Uterus (tissue), 4 donors: ENCODE measurements around the gene PPFIBP2. TPM values are rescaled to one million over a fixed set of nuclear protein-coding genes. Genes with fewer than 3 reads are reported as not detected.

ENCODE experiments used
- DNase-seq, 2 donors: peaks; one replicate each; pipeline ENCODE4 v3.0.0-alpha.2; 2019 to 2020
- H3K27ac ChIP-seq, 2 donors: fragments of 200-600 bp; sonication (generic); 1 replicate in 1 of 2; 2 replicates in 1 of 2; pipeline ENCODE4 v1.5.1; 2016 to 2018
- H3K27me3 ChIP-seq, 2 donors: fragments of 200-600 bp; sonication (generic); one replicate each; pipeline ENCODE4 v1.5.1; 2018 to 2019; ENCODE audit warnings: control low read depth in 1 of 2
- H3K36me3 ChIP-seq, 2 donors: fragments of 200-600 bp; sonication (generic); one replicate each; pipeline ENCODE4 v1.5.1; 2019; ENCODE audit warnings: control low read depth in 1 of 2
- H3K4me1 ChIP-seq, 2 donors: fragments of 200-600 bp; sonication (generic); one replicate each; pipeline ENCODE4 v1.5.1; 2018 to 2019; ENCODE audit warnings: control low read depth in 1 of 2
- H3K4me3 ChIP-seq, 2 donors: fragments of 200-600 bp; sonication (generic); 1 replicate in 1 of 2; 2 replicates in 1 of 2; pipeline ENCODE4 v1.5.1; 2018 to 2019; ENCODE audit warnings: mild to moderate bottlenecking in 1 of 2
- H3K9me3 ChIP-seq, 2 donors: fragments of 200-600 bp; sonication (generic); one replicate each; pipeline ENCODE4 v1.5.1; 2019; ENCODE audit warnings: control low read depth in 1 of 2
- POLR2A ChIP-seq, 2 donors: fragments of 450-650 bp; IDR thresholded peaks; one replicate each; pipeline ENCODE4 v1.6.1; 2016; ENCODE audit warnings: antibody characterized with exemption in 2 of 2, mild to moderate bottlenecking in 1 of 2, moderate library complexity in 1 of 2
- intact Hi-C: fragments of 100-400 bp; cut with DNase I; formaldehyde crosslinking; loops from one replicate; pipeline ENCODE4 v1.15.1; 2023; ENCODE audit warnings: low total_unique reads
- total RNA-seq, 4 donors: library from RNA; depleted of rRNA in 3 of 4; stranded (reverse); fragments of >200 nt in 3 of 4; gene quantifications; one replicate each; pipeline versions ENCODE4 v1.1.0 to v1.2.4, GENCODE V29; 2014 to 2023
- TF ChIP-seq, protein P1 (sequence below), 4 experiments: fragments of 200-600 bp in 2 of 4; fragments of 450-650 bp in 2 of 4; sonication (generic) in 2 of 4; IDR thresholded peaks; one replicate each; pipeline ENCODE4 v1.5.1; 2016 to 2019; ENCODE audit warnings: antibody characterized with exemption in 4 of 4, mild to moderate bottlenecking in 2 of 4, moderate library complexity in 1 of 4
- donor health status: DM: yes; HTN: yes; CAD: no.

The PPFIBP2 gene
- total RNA-seq, 4 donors from 2014 or later: 2.1 to 36.2 (median 15.2) TPM

DNA sequence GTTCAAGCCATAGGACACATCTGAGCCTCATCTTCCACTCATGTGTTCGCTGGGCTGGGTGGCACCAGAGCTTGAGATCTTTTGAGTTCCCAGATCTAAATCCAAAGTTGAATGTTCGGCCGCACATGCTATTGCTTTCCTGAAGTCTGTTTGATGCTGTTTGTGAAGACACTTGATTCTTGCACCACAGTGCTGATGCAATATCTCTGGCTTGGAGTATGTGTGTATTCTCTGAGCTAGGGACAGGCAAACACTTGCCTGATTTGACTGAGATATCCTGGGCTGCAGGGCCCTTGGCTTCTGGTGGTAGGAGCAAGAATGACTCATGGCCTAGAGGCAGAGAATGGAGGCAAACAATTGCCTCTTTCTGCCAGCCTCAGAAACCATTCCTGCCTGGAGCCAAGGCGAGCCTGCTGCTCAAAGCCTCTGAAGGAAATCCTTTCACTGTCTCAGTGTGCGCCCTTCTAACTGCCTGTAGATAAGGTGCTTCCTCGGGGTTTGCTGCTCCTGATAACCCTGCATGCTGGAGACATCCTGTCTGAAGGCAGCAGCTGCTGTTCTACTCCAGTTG is 86.5 kb downstream of the PPFIBP2 start:
- Histone ChIP-seq H3K27ac (no peak overlapping the region), H3K27me3 (no peaks in the 10 kb centered on the region), H3K9me3 (no peaks in the 10 kb centered on the region), H3K4me3 (no peak overlapping the region), H3K36me3 (no peaks in the 10 kb centered on the region), H3K4me1 (no peaks in the 10 kb centered on the region)
- TF ChIP-seq, protein P1, sequence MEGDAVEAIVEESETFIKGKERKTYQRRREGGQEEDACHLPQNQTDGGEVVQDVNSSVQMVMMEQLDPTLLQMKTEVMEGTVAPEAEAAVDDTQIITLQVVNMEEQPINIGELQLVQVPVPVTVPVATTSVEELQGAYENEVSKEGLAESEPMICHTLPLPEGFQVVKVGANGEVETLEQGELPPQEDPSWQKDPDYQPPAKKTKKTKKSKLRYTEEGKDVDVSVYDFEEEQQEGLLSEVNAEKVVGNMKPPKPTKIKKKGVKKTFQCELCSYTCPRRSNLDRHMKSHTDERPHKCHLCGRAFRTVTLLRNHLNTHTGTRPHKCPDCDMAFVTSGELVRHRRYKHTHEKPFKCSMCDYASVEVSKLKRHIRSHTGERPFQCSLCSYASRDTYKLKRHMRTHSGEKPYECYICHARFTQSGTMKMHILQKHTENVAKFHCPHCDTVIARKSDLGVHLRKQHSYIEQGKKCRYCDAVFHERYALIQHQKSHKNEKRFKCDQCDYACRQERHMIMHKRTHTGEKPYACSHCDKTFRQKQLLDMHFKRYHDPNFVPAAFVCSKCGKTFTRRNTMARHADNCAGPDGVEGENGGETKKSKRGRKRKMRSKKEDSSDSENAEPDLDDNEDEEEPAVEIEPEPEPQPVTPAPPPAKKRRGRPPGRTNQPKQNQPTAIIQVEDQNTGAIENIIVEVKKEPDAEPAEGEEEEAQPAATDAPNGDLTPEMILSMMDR (IDR thresholded peaks at IDR 0.05): no peak
- TF ChIP-seq POLR2A (IDR thresholded peaks at IDR 0.05): no peak
- intact Hi-C loops: no loop called here
- DNase-seq: no peak

DNA sequence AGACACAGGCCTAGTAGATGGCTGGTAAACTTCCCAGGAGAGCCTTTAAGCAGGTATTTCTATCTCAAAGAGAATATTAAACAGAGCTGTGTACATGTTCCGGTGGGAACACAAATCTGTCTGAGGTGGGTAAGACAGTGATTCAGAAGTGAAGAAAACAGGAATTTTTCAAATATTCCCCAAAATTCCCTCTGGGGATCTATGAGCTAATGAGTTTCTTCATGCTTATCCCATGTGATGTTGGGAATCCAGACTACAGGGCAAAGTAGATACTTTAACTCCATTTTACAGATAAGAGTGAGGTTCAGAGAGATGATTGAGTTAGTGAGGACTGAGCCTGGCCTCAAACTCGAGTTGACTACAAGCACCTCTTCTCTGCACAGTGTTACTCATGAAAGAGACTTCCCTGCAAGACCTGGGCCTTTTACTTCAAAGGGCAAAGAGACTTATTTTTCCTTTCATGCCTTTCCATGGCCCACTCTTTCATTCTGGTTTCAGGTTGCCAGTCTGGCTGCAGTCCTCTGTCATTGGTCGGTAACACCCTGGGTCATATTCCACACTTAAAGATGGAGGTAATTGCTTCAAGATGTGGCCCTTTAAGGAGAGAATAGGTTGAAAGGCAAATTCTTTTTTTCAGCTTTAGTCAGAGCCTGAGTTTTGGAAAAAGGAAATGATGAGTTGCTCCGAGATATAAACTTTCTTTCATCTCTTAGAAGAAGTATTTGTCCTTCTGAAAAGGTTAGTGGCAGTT is 89.4 kb downstream of the PPFIBP2 start:
- no peak for DNase-seq
- Histone ChIP-seq H3K4me3 (no peak overlapping the region), H3K36me3 (no peaks in the 10 kb centered on the region), H3K27me3 (no peaks in the 10 kb centered on the region), H3K9me3 (no peaks in the 10 kb centered on the region), H3K27ac (no peak overlapping the region), H3K4me1 (no peaks in the 10 kb centered on the region)
- intact Hi-C loops: no loop called here
- TF ChIP-seq POLR2A (IDR thresholded peaks at IDR 0.05): no peak
- TF ChIP-seq, protein P1 (IDR thresholded peaks at IDR 0.05): no peak

DNA sequence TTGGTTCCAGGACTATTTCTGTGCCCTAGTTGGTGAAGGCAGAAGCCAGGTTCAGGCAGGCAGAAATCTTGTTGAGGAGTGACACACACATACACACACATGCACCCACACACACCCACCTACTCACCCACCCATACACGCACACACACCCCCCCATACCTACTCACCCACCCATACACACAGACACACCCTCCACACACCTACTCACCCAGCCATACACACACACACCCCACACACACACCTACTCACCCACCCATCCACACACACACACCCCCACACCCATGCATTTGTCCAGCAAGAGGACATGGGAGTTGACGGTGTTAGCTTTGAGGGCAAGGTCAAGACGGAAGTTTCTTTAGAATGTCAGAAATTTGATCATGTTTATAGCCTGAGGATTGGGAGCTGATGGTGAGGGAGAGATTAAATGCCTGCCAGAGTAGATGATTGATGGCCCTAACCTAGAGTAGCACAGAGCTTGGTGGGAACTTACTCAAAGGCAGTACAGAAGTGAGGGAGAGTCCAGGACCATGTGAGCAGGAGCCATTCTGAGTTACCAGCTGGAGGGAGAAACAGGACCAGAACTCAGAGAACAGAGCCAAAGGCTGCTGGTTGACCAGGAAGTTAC is 90.6 kb downstream of the PPFIBP2 start:
- no peak for TF ChIP-seq POLR2A (IDR thresholded peaks at IDR 0.05)
- TF ChIP-seq, protein P1 (IDR thresholded peaks at IDR 0.05): no peak
- Histone ChIP-seq H3K27me3 (no peaks in the 10 kb centered on the region), H3K9me3 (no peaks in the 10 kb centered on the region), H3K4me1 (no peaks in the 10 kb centered on the region), H3K36me3 (no peaks in the 10 kb centered on the region), H3K4me3 (no peak overlapping the region), H3K27ac (no peak overlapping the region)
- no peak for DNase-seq
- intact Hi-C loops: no loop called here

DNA sequence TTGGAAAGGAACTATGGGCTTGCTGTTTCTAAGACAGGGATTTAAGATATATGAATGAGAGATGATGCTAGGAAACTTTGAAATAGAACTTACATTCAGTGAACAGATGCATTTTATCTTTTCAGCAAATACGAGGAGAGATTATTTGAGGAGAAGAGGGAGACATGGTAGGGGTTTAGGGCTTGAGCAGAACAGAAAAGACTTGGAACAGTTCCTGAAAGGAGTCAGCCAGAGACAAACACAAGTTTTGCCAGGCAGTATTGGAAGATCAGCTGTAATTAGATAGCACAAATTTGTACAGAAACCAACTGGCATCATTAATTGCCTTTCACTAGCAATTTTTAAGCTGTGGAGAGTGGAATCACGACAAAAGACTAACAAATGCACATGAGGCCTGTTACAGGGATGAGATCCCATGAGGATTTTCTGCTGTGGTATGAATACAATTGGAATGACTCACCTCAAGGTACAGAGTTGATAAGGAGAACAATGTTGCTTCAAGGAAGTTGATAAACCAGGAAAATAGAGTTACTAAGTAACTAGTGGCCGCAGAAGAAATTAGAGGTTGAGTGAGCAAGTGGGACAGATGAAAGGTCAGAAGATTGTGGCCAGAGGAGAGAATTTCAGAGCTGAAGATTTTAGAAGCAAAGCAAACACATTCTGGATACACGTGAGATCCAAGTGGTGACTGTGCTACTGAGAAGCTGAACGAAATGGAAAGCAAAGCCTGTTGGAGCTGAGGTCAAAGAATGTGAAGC is 91.6 kb downstream of the PPFIBP2 start:
- Histone ChIP-seq H3K27ac (no peak overlapping the region), H3K27me3 (no peaks in the 10 kb centered on the region), H3K4me1 (no peaks in the 10 kb centered on the region), H3K36me3 (no peaks in the 10 kb centered on the region), H3K4me3 (no peak overlapping the region), H3K9me3 (no peaks in the 10 kb centered on the region)
- no peak for TF ChIP-seq POLR2A (IDR thresholded peaks at IDR 0.05)
- TF ChIP-seq, protein P1 (IDR thresholded peaks at IDR 0.05): no peak
- intact Hi-C loops: no loop called here
- DNase-seq: no peak
